Keratinocyte (primary cell): ENCODE measurements around the gene ELF5. TPM values are rescaled to one million over a fixed set of nuclear protein-coding genes. Genes with fewer than 3 reads are reported as not detected.

Source experiments
- DNase-seq: peaks from one replicate; pipeline ENCODE4 v3.0.0-alpha.2; 2011; ENCODE audit warnings: low read depth, missing footprints, low spot score
- FAIRE-seq: peaks from 2 replicates; lab custom pipeline; 2011; peaks lifted over from hg19 to GRCh38; lab: Jason Lieb, UNC
- H2AFZ ChIP-seq: 2 replicates; pipeline ENCODE4 v1.6.0; 2012; ENCODE audit warnings: low read length, control low read depth, inconsistent platforms; ENCODE audit not compliant: control insufficient read depth
- H3K27ac ChIP-seq: 2 replicates; pipeline ENCODE4 v1.5.1; 2011; ENCODE audit warnings: low read length; ENCODE audit not compliant: control insufficient read depth, insufficient read depth
- H3K27me3 ChIP-seq: 3 replicates; pipeline ENCODE4 v1.6.0; 2011; ENCODE audit warnings: low read length; ENCODE audit not compliant: control insufficient read depth, insufficient read depth; ENCODE audit errors: extremely low read depth
- H3K36me3 ChIP-seq, 2 experiments: 2 replicates in 1 of 2; 3 replicates in 1 of 2; pipeline ENCODE4 v1.5.1; 2011; ENCODE audit warnings: low read length in 2 of 2, mild to moderate bottlenecking in 1 of 2; ENCODE audit not compliant: control insufficient read depth in 2 of 2, insufficient read depth in 2 of 2; ENCODE audit errors: extremely low read depth in 1 of 2
- H3K4me1 ChIP-seq: 3 replicates; pipeline ENCODE4 v1.5.1; 2011; ENCODE audit warnings: low read length; ENCODE audit not compliant: control insufficient read depth, insufficient read depth; ENCODE audit errors: extremely low read depth
- H3K4me2 ChIP-seq: 3 replicates; pipeline ENCODE4 v1.6.0; 2011; ENCODE audit warnings: low read depth, low read length; ENCODE audit not compliant: control insufficient read depth, insufficient read depth; ENCODE audit errors: extremely low read depth
- H3K4me3 ChIP-seq, 3 experiments: fragments of 200-600 bp in 1 of 3; sonication (generic) in 1 of 3; 2 replicates in 2 of 3; 3 replicates in 1 of 3; pipeline ENCODE4 v1.5.1; 2011 to 2016; ENCODE audit warnings: low read length in 3 of 3, mild to moderate bottlenecking in 3 of 3, control low read depth in 2 of 3, inconsistent platforms in 1 of 3, low read depth in 1 of 3, mixed read lengths in 1 of 3, mixed run types in 1 of 3, moderate library complexity in 1 of 3; ENCODE audit not compliant: control insufficient read depth in 2 of 3, insufficient read depth in 2 of 3; ENCODE audit errors: extremely low read depth in 1 of 3
- H3K79me2 ChIP-seq: 2 replicates; pipeline ENCODE4 v1.6.0; 2012; ENCODE audit warnings: low read length; ENCODE audit not compliant: control insufficient read depth, insufficient read depth
- H3K9ac ChIP-seq: 3 replicates; pipeline ENCODE4 v1.6.0; 2011; ENCODE audit warnings: low read length; ENCODE audit not compliant: control insufficient read depth, insufficient read depth; ENCODE audit errors: extremely low read depth
- H3K9me1 ChIP-seq: 3 replicates; pipeline ENCODE4 v1.6.0; 2011; ENCODE audit warnings: low read length; ENCODE audit not compliant: control insufficient read depth, insufficient read depth; ENCODE audit errors: extremely low read depth
- H3K9me3 ChIP-seq: 2 replicates; pipeline ENCODE4 v1.5.1; 2012; ENCODE audit warnings: low read depth, low read length; ENCODE audit not compliant: control insufficient read depth
- H4K20me1 ChIP-seq: 3 replicates; pipeline ENCODE4 v1.6.0; 2011; ENCODE audit warnings: low read length; ENCODE audit not compliant: control insufficient read depth, insufficient read depth; ENCODE audit errors: extremely low read depth
- CTCF ChIP-seq, 3 experiments: IDR thresholded peaks in 1 of 3; conservative IDR thresholded peaks in 1 of 3; optimal IDR thresholded peaks in 1 of 3; 2 replicates in 2 of 3; 3 replicates in 1 of 3; pipeline versions ENCODE3 to v1.5.1; 2011; ENCODE audit warnings: low read length in 3 of 3, mild to moderate bottlenecking in 3 of 3, moderate library complexity in 2 of 3, control low read depth in 1 of 3, inconsistent platforms in 1 of 3; ENCODE audit not compliant: insufficient read depth in 2 of 3; ENCODE audit errors: extremely low read depth in 1 of 3
- EZH2 ChIP-seq: IDR thresholded peaks from one replicate; pipeline ENCODE4 v1.6.1; 2012; ENCODE audit warnings: inconsistent platforms, mild to moderate bottlenecking, low read length, moderate library complexity
- dilution Hi-C: fragments of 300-500 bp; cut with MboI; formaldehyde crosslinking; loops from one replicate; pipeline ENCODE4 v1.7.0; 2020; ENCODE audit warnings: low sequenced_read_pairs; ENCODE audit not compliant: extremely low pct_ligation_motif_present
- polyA plus RNA-seq, 5 experiments: library from polyadenylated mRNA; depleted of rRNA in 3 of 5; stranded (reverse) in 3 of 5; stranded (forward) in 1 of 5; unstranded in 1 of 5; fragments of >200 nt; gene quantifications; 1 replicate in 1 of 5; 2 replicates in 3 of 5; 3 replicates in 1 of 5; pipeline versions ENCODE4 v1.2.1 to v1.2.3, GENCODE V29; 2011 to 2012; ENCODE audit warnings: missing spikeins in 2 of 5, low read depth in 1 of 5, low replicate concordance in 1 of 5

ELF5 gene
- polyA plus RNA-seq, 1 donor (not counting 4 experiments of a cell fraction or from before 2014, with no cell fraction given) = not detected

- Histone ChIP-seq H3K4me2 (no peak overlapping the region), H3K9ac (no peak overlapping the region), H3K27me3 (peaks cover 10% of the 10 kb centered on the region), H3K9me1 (no peaks in the 10 kb centered on the region), H3K4me3 (no peak overlapping the region), H3K9me3 (no peaks in the 10 kb centered on the region), H3K36me3 (no peaks in the 10 kb centered on the region), H4K20me1 (no peaks in the 10 kb centered on the region), H3K79me2 (no peaks in the 10 kb centered on the region), H3K27ac (no peak overlapping the region), H3K4me1 (no peaks in the 10 kb centered on the region), H2AFZ (no peak overlapping the region)
- FAIRE-seq (no peak), DNase-seq (no peak)
- no peak for TF ChIP-seq EZH2
- no peak for TF ChIP-seq CTCF (optimal IDR thresholded peaks at IDR 0.05 in 1 of 3, IDR thresholded peaks at IDR 0.05 in 1 of 3, conservative IDR thresholded peaks at IDR 0.05 in 1 of 3; ENCODE audit: extremely low read depth in 1 of 3, insufficient read depth in 2 of 3, low read length in 3 of 3)
- dilution Hi-C loops = no loop called here
These were observed 33.1 kb upstream of the ELF5 start for GRCh38 chr11:34546511-34547209.

GRCh38 chr11:34542089-34542488 is 28.5 kb upstream of the ELF5 start:
- no peaks in the 10 kb centered on the region for H3K4me1 ChIP-seq
- H3K4me2 ChIP-seq = no peak overlapping the region
- dilution Hi-C loops = no loop called here
- no peak overlapping the region for H3K27ac ChIP-seq
- H4K20me1 ChIP-seq = no peaks in the 10 kb centered on the region
- peaks cover 12% of the 10 kb centered on the region for H3K27me3 ChIP-seq
- H3K79me2 ChIP-seq = no peaks in the 10 kb centered on the region
- FAIRE-seq (no peak), DNase-seq (no peak)
- TF ChIP-seq EZH2 (no peak), CTCF (optimal IDR thresholded peaks at IDR 0.05 in 1 of 3, IDR thresholded peaks at IDR 0.05 in 1 of 3, conservative IDR thresholded peaks at IDR 0.05 in 1 of 3; ENCODE audit: extremely low read depth in 1 of 3, insufficient read depth in 2 of 3, low read length in 3 of 3) (no peak)
- H2AFZ ChIP-seq = no peak overlapping the region
- no peaks in the 10 kb centered on the region for H3K36me3 ChIP-seq
- H3K9me1 ChIP-seq = no peaks in the 10 kb centered on the region
- H3K4me3 ChIP-seq = no peak overlapping the region
- no peak overlapping the region for H3K9ac ChIP-seq
- no peaks in the 10 kb centered on the region for H3K9me3 ChIP-seq
